MM.1S (cell line): ENCODE data around the gene TRAF3IP1.

Experiments
- CTCF ChIP-seq: fragments of 300-600 bp; sonication (generic); IDR thresholded peaks from 2 replicates; pipeline ENCODE4 v1.5.1; 2016; ENCODE audit warnings: antibody characterized with exemption, low read length, mixed read lengths
- EZH2phosphoT487 ChIP-seq: fragments of 300-600 bp; sonication (generic); IDR thresholded peaks from 2 replicates; pipeline ENCODE4 v1.6.1; 2018; ENCODE audit warnings: antibody characterized with exemption, low read length

GRCh38 chr2:238424313-238424700 is 104.0 kb downstream of the TRAF3IP1 start:
- no peak for TF ChIP-seq CTCF
- TF ChIP-seq EZH2phosphoT487 = no peak
